ENCODE results near the gene TRIB2. TPM values are rescaled to one million over a fixed set of nuclear protein-coding genes. Genes with fewer than 3 reads are reported as not detected.

Gene TRIB2
- total and polyA plus RNA-seq, 4 donors, result 23.3 to 75.7 (median 51.5) TPM

DNA sequence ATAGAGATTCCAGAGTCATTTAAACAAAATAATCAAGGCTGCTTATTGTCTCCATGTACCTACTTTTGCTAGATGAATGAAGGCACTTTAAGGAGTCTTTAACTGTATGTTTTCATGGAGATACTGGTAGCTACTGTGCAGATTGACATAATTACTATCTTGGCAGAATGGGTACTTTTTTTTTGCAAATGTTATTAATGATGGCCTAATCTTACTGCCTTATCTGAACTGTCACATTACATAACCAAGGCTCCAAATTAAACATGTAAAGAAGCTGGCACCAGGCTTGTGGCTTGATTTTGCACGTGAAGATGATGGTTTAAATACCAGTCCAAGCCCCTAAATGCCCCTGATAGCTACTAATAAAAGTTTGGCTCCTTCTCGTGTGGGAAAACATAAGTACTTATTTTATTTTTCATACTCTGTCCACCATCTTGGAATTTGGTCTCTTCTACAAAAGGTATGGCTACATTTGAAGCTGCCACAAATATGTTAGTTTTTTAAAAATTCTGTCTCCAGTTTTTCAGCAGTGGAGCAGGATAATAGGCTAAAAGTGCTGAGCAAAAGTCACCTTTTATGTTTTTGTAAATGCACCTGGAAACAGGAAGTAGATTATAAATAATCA lies 4.1 kb downstream of the TRIB2 start:
- H3K36me3 ChIP-seq (ENCODE audit: control insufficient read depth in 1 of 2, insufficient read depth in 2 of 2, low read length in 1 of 2), result no peaks in the 10 kb centered on the region
- peak overlapping the region; percentile 63 to 95 for H3K4me3 ChIP-seq (ENCODE audit: low read length in 2 of 2)
- H3K4me1 ChIP-seq (ENCODE audit: control insufficient read depth in 1 of 2, insufficient read depth in 2 of 2, low read length in 2 of 2), result no peaks in the 10 kb centered on the region
- H3K27me3 ChIP-seq (ENCODE audit: control insufficient read depth in 1 of 2, insufficient read depth in 2 of 2, low read length in 1 of 2), result no peaks in the 10 kb centered on the region
- DNase-seq (no peak), ATAC-seq (ENCODE audit: low FRiP score) (no peak)
- intact Hi-C loops (cut with DNase I), result loop anchor here in 1 of 2 donors (10.0 kb wide), 1 partner anchor 94 kb away; no protein-coding TSS in a partner anchor
- 5 to 8% methylated on average over 2 of the region's 2 CpGs for WGBS, 2 donors
- no peak overlapping the region for H3K27ac ChIP-seq (ENCODE audit: low read depth in 1 of 2, low read length in 2 of 2)
- no peaks in the 10 kb centered on the region for H3K9me3 ChIP-seq (ENCODE audit: control insufficient read depth, low read length)

DNA sequence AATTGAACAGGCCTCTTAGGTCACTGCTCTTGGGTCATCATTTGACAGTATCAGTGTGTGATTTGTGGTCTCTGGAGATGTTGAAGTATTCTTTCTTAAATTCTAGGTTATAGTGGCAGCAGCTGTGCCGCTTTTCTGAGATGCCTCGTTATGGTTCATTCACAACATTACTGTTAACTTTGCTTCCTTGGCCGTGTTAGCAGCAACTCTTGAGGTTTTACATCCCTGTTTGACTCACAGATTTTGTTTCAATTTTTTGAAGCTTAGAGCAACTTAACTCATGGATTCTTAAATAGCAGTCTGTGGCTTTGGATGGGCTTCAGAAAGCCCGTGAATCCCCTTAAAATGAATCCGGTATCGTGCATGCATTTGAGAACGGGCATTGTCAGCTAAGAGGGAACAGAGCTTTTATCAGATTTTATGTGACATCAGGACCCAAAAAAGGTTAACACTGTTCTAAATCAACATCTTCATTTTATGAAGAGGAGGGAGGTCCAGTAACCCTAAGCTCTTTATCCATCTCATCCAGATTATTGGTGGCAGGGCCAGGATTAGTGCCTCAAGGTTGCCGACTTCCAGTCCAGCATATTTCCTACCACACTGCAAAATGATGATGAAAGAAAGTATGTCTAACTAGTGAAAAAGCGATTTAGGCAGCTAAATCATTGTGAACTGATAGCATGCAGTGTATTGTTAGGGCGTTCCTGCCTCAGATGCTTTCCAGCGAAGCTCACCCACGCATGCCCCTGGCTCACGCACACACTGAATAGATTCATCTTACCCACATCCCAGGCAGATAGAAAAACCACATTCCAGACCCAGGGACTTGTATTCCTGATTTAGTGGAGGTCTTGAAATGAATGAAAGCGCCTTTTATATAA lies 5.1 kb downstream of the TRIB2 start:
- Histone ChIP-seq H3K36me3 (ENCODE audit: control insufficient read depth in 1 of 2, insufficient read depth in 2 of 2, low read length in 1 of 2) (no peaks in the 10 kb centered on the region), H3K4me3 (ENCODE audit: low read length in 2 of 2) (peak overlapping the region; percentile 33 to 63), H3K9me3 (ENCODE audit: control insufficient read depth, low read length) (no peaks in the 10 kb centered on the region), H3K27me3 (ENCODE audit: control insufficient read depth in 1 of 2, insufficient read depth in 2 of 2, low read length in 1 of 2) (no peaks in the 10 kb centered on the region), H3K27ac (ENCODE audit: low read depth in 1 of 2, low read length in 2 of 2) (no peak overlapping the region), H3K4me1 (ENCODE audit: control insufficient read depth in 1 of 2, insufficient read depth in 2 of 2, low read length in 2 of 2) (no peaks in the 10 kb centered on the region)
- WGBS, 2 donors, result 14 to 22% methylated on average over 14 of the region's 14 CpGs
- ATAC-seq (ENCODE audit: low FRiP score), result no peak
- intact Hi-C loops (cut with DNase I), result loop anchor here in 1 of 2 donors (10.0 kb wide), 1 partner anchor 93 kb away; no protein-coding TSS in a partner anchor
- no peak for DNase-seq

DNA sequence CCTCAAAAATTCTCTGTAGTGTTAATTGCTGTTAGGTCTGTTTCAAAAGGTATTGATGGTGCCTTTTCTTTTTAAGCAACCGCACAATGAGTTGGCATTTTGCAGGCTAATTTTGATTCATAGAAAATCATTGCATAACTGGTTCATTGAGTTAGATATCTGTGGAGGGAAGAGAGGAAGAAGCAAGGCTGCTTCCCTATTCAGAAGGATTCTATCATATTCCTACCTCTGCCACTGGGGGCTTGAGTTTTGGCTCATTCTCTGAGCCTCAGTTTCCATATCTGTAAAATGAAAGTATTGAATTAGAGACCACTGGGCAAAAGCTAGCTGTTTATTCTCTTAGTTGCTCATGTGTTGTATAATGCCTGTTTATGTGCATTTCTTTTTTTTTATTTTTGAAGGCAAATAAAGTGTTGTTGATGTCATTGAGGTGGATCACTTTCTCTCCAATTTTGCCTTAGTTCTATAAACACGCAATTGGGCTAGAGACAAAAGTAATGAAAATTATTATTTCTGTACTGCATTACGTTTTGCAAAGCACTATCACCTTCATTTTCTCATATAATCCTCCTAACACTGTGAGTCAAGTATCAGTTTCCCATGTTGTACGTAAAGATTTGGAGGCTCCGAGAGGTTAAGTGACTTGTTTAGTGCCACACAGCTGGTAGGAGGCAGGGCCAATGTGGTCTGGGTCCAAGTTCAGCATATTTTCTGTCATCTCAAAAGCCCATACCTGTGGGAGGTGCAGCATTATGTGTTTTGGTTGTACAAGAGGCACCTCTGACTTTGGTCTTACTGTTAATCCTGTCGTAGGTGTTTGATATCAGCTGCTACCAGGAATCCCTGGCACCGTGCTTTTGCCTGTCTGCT lies 5.9 kb downstream of the TRIB2 start:
- intact Hi-C loops (cut with DNase I), result loop anchor here in 1 of 2 donors (10.0 kb wide), 1 partner anchor 92 kb away; no protein-coding TSS in a partner anchor
- Histone ChIP-seq H3K4me1 (ENCODE audit: control insufficient read depth in 1 of 2, insufficient read depth in 2 of 2, low read length in 2 of 2) (no peaks in the 10 kb centered on the region), H3K27me3 (ENCODE audit: control insufficient read depth in 1 of 2, insufficient read depth in 2 of 2, low read length in 1 of 2) (no peaks in the 10 kb centered on the region), H3K9me3 (ENCODE audit: control insufficient read depth, low read length) (no peaks in the 10 kb centered on the region), H3K36me3 (ENCODE audit: control insufficient read depth in 1 of 2, insufficient read depth in 2 of 2, low read length in 1 of 2) (no peaks in the 10 kb centered on the region), H3K4me3 (ENCODE audit: low read length in 2 of 2) (no peak overlapping the region), H3K27ac (ENCODE audit: low read depth in 1 of 2, low read length in 2 of 2) (no peak overlapping the region)
- ATAC-seq (ENCODE audit: low FRiP score) (no peak), DNase-seq (no peak)
- 66% methylated on average over 7 of the region's 7 CpGs for WGBS, 2 donors

DNA sequence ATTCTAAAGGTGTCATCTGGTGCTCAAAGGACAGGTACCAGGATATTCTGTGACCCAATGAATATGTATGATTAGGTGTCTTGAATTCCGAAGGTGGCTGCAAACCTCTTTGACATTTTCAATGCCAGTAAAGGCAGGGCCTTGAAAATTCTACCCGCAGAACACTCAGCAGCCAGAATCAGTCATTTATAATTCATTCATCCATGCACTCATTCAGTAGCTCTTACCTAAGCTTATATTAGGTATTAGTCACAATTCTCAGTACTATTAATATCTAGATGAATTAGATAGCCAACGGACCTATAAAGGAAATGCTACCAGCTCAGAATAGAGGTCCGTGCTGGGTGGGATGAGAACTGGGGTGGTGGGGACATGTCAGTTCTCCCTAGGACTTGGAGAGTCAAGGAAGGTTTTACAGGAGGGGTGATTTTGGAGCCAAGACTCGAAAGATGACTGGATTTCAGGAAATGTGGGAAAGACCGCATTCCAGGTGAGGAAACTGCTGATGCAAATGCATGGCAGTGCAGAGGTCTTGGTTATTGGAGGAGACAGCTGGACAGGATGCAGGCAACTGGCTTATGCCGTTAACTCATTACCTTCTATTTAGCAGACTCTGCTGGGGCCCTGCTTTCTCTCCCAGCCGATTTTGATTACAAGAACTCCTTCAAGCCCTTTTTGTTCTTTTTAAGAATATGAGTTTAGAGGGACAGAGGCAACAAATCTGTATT lies 7.2 kb downstream of the TRIB2 start:
- Histone ChIP-seq H3K27me3 (ENCODE audit: control insufficient read depth in 1 of 2, insufficient read depth in 2 of 2, low read length in 1 of 2) (no peaks in the 10 kb centered on the region), H3K9me3 (ENCODE audit: control insufficient read depth, low read length) (no peaks in the 10 kb centered on the region), H3K4me3 (ENCODE audit: low read length in 2 of 2) (no peak overlapping the region), H3K36me3 (ENCODE audit: control insufficient read depth in 1 of 2, insufficient read depth in 2 of 2, low read length in 1 of 2) (peaks cover 0 to 2% of the 10 kb centered on the region in 2 donors), H3K27ac (ENCODE audit: low read depth in 1 of 2, low read length in 2 of 2) (no peak overlapping the region), H3K4me1 (ENCODE audit: control insufficient read depth in 1 of 2, insufficient read depth in 2 of 2, low read length in 2 of 2) (no peaks in the 10 kb centered on the region)
- DNase-seq (no peak), ATAC-seq (ENCODE audit: low FRiP score) (no peak)
- intact Hi-C loops (cut with DNase I), result loop anchor here in 1 of 2 donors (10.0 kb wide), 1 partner anchor 91 kb away; no protein-coding TSS in a partner anchor
- 54 to 61% methylated on average over 8 of the region's 8 CpGs for WGBS, 2 donors

DNA sequence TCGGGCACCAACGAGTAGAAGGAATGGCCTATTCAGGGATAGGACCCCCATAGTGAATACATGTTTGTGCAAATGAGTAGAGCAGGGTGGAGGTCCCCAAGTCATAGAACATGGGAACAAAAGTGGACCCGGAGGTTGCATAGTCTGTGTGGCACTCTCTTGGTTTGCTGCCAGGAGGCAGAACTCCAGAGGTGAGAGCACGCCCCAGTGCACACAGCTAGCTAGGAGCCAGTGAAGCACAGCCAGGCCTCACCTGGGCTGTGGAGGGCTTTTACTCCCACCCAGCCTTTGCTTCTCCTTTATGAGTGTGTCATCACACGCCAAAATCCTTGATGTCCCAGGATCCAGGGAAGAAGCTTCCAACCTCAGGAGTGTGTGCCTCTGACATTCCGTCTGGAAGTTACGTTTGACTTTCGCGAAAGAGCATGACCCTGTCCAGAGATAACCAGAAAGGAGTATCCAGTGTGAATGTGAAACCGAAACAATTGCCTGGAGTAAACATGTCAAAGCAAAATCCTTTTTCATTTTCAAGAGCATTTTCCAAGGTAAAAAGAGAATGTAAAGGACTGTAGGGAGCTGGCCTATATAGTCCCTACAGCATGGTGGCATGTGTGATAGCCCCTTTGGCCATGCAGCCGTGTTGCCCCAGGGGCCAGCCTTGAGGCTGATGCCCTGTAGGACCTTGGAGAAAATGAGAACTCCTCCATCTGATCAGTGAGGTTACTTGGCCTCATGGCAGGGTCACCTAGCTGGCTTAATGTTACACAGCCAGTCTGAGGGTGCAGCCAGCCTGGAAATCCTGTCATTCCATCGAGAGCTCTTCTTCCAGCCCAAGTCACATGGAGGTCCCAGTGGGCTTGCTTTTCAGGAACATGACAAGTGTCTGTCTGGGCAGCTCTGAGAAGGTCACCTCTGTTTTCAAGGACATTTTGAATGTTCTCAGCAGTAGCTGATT lies 8.8 kb downstream of the TRIB2 start:
- DNase-seq (no peak), ATAC-seq (ENCODE audit: low FRiP score) (no peak)
- Histone ChIP-seq H3K36me3 (ENCODE audit: control insufficient read depth in 1 of 2, insufficient read depth in 2 of 2, low read length in 1 of 2) (peaks cover 0 to 2% of the 10 kb centered on the region in 2 donors), H3K4me1 (ENCODE audit: control insufficient read depth in 1 of 2, insufficient read depth in 2 of 2, low read length in 2 of 2) (no peaks in the 10 kb centered on the region), H3K27me3 (ENCODE audit: control insufficient read depth in 1 of 2, insufficient read depth in 2 of 2, low read length in 1 of 2) (no peaks in the 10 kb centered on the region), H3K27ac (ENCODE audit: low read depth in 1 of 2, low read length in 2 of 2) (no peak overlapping the region), H3K9me3 (ENCODE audit: control insufficient read depth, low read length) (no peaks in the 10 kb centered on the region), H3K4me3 (ENCODE audit: low read length in 2 of 2) (no peak overlapping the region)
- intact Hi-C loops (cut with DNase I), result loop anchor here in 1 of 2 donors (10.0 kb wide), 1 partner anchor 89 kb away; no protein-coding TSS in a partner anchor
- WGBS, 2 donors, result 66 to 68% methylated on average over 12 of the region's 12 CpGs

DNA sequence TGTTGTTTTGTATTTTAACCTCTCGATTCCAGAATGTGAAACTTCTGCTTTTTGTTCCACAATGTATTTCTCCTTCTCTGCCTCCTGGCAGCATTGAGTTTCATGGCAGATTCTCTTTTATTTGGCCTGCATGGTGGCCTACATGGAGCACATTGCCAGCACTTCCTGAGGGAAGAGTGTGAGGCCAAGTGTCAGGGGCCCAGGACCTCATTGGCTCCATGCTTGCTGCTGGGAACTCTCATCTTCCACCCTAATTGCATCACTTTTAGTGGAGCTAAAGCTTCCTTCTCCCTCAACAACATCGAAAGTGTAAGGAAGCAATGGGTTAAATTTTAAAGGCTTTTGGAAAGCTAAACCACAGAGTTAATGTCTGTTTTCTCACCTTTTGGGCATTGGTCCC lies 9.5 kb downstream of the TRIB2 start:
- H3K4me1 ChIP-seq (ENCODE audit: control insufficient read depth in 1 of 2, insufficient read depth in 2 of 2, low read length in 2 of 2), result no peaks in the 10 kb centered on the region

DNA sequence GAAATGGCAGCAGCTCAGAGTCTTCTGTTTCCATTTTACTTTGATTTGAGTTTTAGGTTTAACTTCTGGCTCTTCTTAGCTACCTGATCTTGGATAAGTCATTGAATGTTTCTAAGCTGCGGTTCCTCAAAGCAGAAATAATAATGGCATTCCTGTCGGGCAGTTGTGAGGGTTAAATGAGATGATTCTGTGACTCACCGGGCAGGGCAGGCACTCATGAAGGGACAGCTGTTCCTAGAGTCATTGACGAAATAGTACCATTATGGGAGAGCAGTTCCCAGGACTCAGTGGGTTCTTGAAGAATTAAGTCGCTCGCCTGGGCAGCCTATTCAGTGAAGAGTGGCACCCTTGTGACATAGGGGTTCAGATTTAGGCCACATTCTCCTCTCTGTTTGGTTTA lies 10.3 kb downstream of the TRIB2 start:
- 56 to 72% methylated on average over 6 of the region's 6 CpGs for WGBS, 2 donors
- H3K27me3 ChIP-seq (ENCODE audit: control insufficient read depth in 1 of 2, insufficient read depth in 2 of 2, low read length in 1 of 2), result no peaks in the 10 kb centered on the region
- no peaks in the 10 kb centered on the region for H3K4me1 ChIP-seq (ENCODE audit: control insufficient read depth in 1 of 2, insufficient read depth in 2 of 2, low read length in 2 of 2)
- no peak for DNase-seq
- intact Hi-C loops (cut with DNase I), result loop anchor here in 1 of 2 donors (10.0 kb wide), 1 partner anchor 88 kb away; no protein-coding TSS in a partner anchor
- H3K4me3 ChIP-seq (ENCODE audit: low read length in 2 of 2), result no peak overlapping the region
- H3K27ac ChIP-seq (ENCODE audit: low read depth in 1 of 2, low read length in 2 of 2), result no peak overlapping the region
- H3K36me3 ChIP-seq (ENCODE audit: control insufficient read depth in 1 of 2, insufficient read depth in 2 of 2, low read length in 1 of 2), result peaks cover 0 to 2% of the 10 kb centered on the region in 2 donors
- no peaks in the 10 kb centered on the region for H3K9me3 ChIP-seq (ENCODE audit: control insufficient read depth, low read length)
- ATAC-seq (ENCODE audit: low FRiP score), result no peak

More for the DNA sequence above, 9.5 kb downstream of the TRIB2 start:
- Histone ChIP-seq H3K27me3 (ENCODE audit: control insufficient read depth in 1 of 2, insufficient read depth in 2 of 2, low read length in 1 of 2) (no peaks in the 10 kb centered on the region), H3K36me3 (ENCODE audit: control insufficient read depth in 1 of 2, insufficient read depth in 2 of 2, low read length in 1 of 2) (peaks cover 0 to 2% of the 10 kb centered on the region in 2 donors), H3K27ac (ENCODE audit: low read depth in 1 of 2, low read length in 2 of 2) (no peak overlapping the region), H3K9me3 (ENCODE audit: control insufficient read depth, low read length) (no peaks in the 10 kb centered on the region), H3K4me3 (ENCODE audit: low read length in 2 of 2) (no peak overlapping the region)
- DNase-seq (no peak), ATAC-seq (ENCODE audit: low FRiP score) (no peak)
- 61 to 81% methylated on average over 2 of the region's 2 CpGs for WGBS, 2 donors
- intact Hi-C loops (cut with DNase I), result loop anchor here in 1 of 2 donors (10.0 kb wide), 1 partner anchor 89 kb away; no protein-coding TSS in a partner anchor
